Measurements from ENCODE around the gene RCBTB1.

Gene RCBTB1

GRCh38 chr13:49559006-49559405, 26.4 kb downstream of the RCBTB1 start:
- no peak for TF ChIP-seq TAF1 (IDR thresholded peaks at IDR 0.05; ENCODE audit: borderline replicate concordance, insufficient read depth, low read length)
- no peak for TF ChIP-seq SIN3A (IDR thresholded peaks at IDR 0.05; ENCODE audit: borderline replicate concordance, insufficient read depth, low read length)
- TF ChIP-seq POLR2AphosphoS5 (IDR thresholded peaks at IDR 0.05; ENCODE audit: low read depth, low read length), result no peak
- TF ChIP-seq, protein P1, sequence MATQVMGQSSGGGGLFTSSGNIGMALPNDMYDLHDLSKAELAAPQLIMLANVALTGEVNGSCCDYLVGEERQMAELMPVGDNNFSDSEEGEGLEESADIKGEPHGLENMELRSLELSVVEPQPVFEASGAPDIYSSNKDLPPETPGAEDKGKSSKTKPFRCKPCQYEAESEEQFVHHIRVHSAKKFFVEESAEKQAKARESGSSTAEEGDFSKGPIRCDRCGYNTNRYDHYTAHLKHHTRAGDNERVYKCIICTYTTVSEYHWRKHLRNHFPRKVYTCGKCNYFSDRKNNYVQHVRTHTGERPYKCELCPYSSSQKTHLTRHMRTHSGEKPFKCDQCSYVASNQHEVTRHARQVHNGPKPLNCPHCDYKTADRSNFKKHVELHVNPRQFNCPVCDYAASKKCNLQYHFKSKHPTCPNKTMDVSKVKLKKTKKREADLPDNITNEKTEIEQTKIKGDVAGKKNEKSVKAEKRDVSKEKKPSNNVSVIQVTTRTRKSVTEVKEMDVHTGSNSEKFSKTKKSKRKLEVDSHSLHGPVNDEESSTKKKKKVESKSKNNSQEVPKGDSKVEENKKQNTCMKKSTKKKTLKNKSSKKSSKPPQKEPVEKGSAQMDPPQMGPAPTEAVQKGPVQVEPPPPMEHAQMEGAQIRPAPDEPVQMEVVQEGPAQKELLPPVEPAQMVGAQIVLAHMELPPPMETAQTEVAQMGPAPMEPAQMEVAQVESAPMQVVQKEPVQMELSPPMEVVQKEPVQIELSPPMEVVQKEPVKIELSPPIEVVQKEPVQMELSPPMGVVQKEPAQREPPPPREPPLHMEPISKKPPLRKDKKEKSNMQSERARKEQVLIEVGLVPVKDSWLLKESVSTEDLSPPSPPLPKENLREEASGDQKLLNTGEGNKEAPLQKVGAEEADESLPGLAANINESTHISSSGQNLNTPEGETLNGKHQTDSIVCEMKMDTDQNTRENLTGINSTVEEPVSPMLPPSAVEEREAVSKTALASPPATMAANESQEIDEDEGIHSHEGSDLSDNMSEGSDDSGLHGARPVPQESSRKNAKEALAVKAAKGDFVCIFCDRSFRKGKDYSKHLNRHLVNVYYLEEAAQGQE (IDR thresholded peaks at IDR 0.05; ENCODE audit: insufficient read depth in 1 of 2, low read depth in 2 of 2, low read length in 2 of 2), result no peak
- no peak for TF ChIP-seq FOXP2 (optimal IDR thresholded peaks at IDR 0.05; ENCODE audit: borderline replicate concordance, extremely low read depth, extremely low read length, insufficient read depth)

DNA sequence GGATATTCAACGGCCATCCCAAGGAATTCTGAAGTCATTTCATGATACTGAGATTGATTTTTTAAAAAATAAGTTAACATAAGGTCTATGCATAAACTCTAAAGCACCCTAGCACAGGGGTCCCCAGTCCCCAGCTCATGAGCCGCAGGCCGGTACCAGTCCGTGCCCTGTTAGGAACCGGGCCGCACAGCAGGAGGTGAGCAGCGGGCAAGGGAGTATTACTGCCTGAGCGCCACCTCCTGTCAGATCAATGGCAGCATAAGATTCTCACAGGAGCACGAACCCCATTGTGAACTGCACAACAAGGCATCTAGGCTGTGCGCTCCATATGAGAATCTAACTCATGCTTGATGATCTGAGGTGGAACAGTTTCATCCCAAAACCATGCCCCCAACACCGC, 31.0 kb downstream of the RCBTB1 start:
- no peak for TF ChIP-seq POLR2AphosphoS5 (IDR thresholded peaks at IDR 0.05; ENCODE audit: low read depth, low read length)
- no peak for TF ChIP-seq SIN3A (IDR thresholded peaks at IDR 0.05; ENCODE audit: borderline replicate concordance, insufficient read depth, low read length)
- TF ChIP-seq, protein P1 (IDR thresholded peaks at IDR 0.05; ENCODE audit: insufficient read depth in 1 of 2, low read depth in 2 of 2, low read length in 2 of 2), result no peak
- no peak for TF ChIP-seq FOXP2 (optimal IDR thresholded peaks at IDR 0.05; ENCODE audit: borderline replicate concordance, extremely low read depth, extremely low read length, insufficient read depth)
- TF ChIP-seq TAF1 (IDR thresholded peaks at IDR 0.05; ENCODE audit: borderline replicate concordance, insufficient read depth, low read length), result no peak

- TF ChIP-seq TAF1 (IDR thresholded peaks at IDR 0.05; ENCODE audit: borderline replicate concordance, insufficient read depth, low read length), result no peak
- no peak for TF ChIP-seq POLR2AphosphoS5 (IDR thresholded peaks at IDR 0.05; ENCODE audit: low read depth, low read length)
- TF ChIP-seq FOXP2 (optimal IDR thresholded peaks at IDR 0.05; ENCODE audit: borderline replicate concordance, extremely low read depth, extremely low read length, insufficient read depth), result no peak
- TF ChIP-seq, protein P1 (IDR thresholded peaks at IDR 0.05; ENCODE audit: insufficient read depth in 1 of 2, low read depth in 2 of 2, low read length in 2 of 2), result no peak
- TF ChIP-seq SIN3A (IDR thresholded peaks at IDR 0.05; ENCODE audit: borderline replicate concordance, insufficient read depth, low read length), result no peak
Measured at GRCh38 chr13:49553888-49554287, 31.5 kb downstream of the RCBTB1 start.

DNA sequence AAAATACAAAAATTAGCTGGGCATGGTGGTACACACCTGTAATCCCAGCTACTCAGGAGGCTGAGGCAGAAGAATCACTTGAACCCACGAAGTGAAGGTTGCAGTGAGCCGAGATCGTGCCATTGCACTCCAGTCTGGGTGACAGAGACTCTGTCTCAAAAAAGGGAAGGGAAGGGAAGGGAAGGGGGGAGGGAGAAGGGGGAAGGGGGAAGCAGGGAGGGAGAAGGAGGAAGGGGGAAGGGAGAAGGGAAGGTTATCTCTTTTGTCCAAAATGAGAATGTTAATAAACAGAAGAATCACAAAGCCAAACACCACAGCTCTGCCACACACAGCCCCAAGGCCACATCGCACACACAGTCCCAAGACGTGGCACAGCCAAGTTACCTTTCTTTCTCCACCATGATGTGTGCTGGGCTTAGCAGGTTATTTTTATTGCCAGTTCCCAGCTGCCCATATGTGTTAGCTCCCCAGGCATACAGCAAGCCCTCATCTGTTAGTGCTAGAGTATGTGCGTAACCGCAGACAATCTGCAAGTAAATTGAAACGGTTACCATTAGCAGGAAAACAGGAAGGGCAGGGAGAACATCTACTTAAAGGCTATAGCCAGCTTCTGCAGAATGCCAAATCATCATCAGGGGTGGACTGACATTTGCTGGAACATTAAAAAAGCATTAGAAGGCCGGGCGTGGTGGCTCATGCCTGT, 34.3 kb downstream of the RCBTB1 start:
- TF ChIP-seq, protein P1 (IDR thresholded peaks at IDR 0.05; ENCODE audit: insufficient read depth in 1 of 2, low read depth in 2 of 2, low read length in 2 of 2), result no peak
- TF ChIP-seq SIN3A (IDR thresholded peaks at IDR 0.05; ENCODE audit: borderline replicate concordance, insufficient read depth, low read length), result no peak
- no peak for TF ChIP-seq FOXP2 (optimal IDR thresholded peaks at IDR 0.05; ENCODE audit: borderline replicate concordance, extremely low read depth, extremely low read length, insufficient read depth)
- TF ChIP-seq POLR2AphosphoS5 (IDR thresholded peaks at IDR 0.05; ENCODE audit: low read depth, low read length), result no peak
- no peak for TF ChIP-seq TAF1 (IDR thresholded peaks at IDR 0.05; ENCODE audit: borderline replicate concordance, insufficient read depth, low read length)
